Gastrocnemius medialis (tissue), 4 donors: ENCODE results near the gene SLC25A23. TPM values are rescaled to one million over a fixed set of nuclear protein-coding genes. Genes with fewer than 3 reads are reported as not detected.

ENCODE experiments used
- ATAC-seq, 2 donors: fragments of 150-250 bp; one replicate each; pipeline ENCODE4 v1.9.1; 2016
- DNase-seq, 2 donors: peaks; one replicate each; pipeline ENCODE4 v3.0.0-alpha.2; 2019
- H3K27ac ChIP-seq, 4 donors: fragments of 200-600 bp; sonication (generic); 1 replicate in 1 of 4; 2 replicates in 3 of 4; pipeline ENCODE4 v1.5.1; 2016 to 2018; ENCODE audit warnings: mild to moderate bottlenecking in 2 of 4, moderate library complexity in 1 of 4
- H3K27me3 ChIP-seq, 3 donors: fragments of 200-600 bp; sonication (generic) in 2 of 3; 1 replicate in 1 of 3; 2 replicates in 2 of 3; pipeline versions ENCODE4 v1.5.1 to v1.6.0; 2016 to 2019; ENCODE audit warnings: mild to moderate bottlenecking in 1 of 3, moderate library complexity in 1 of 3
- H3K36me3 ChIP-seq, 2 donors: fragments of 200-600 bp; sonication (generic) in 1 of 2; one replicate each; pipeline ENCODE4 v1.5.1; 2017 to 2018
- H3K4me1 ChIP-seq, 2 donors: fragments of 200-600 bp; sonication (generic) in 1 of 2; one replicate each; pipeline ENCODE4 v1.5.1; 2016 to 2017; ENCODE audit warnings: mild to moderate bottlenecking in 2 of 2
- H3K4me3 ChIP-seq, 4 donors: fragments of 200-600 bp; sonication (generic) in 3 of 4; 1 replicate in 1 of 4; 2 replicates in 3 of 4; pipeline ENCODE4 v1.5.1; 2016 to 2019; ENCODE audit warnings: mild to moderate bottlenecking in 2 of 4
- H3K9me3 ChIP-seq, 3 donors: fragments of 200-600 bp; sonication (generic) in 2 of 3; 1 replicate in 1 of 3; 2 replicates in 2 of 3; pipeline ENCODE4 v1.5.1; 2016 to 2019
- POLR2A ChIP-seq, 2 donors: fragments of 450-650 bp; IDR thresholded peaks; one replicate each; pipeline ENCODE4 v1.6.1; 2017; ENCODE audit warnings: antibody characterized with exemption in 2 of 2, mild to moderate bottlenecking in 2 of 2, moderate library complexity in 2 of 2
- in situ Hi-C, 4 donors: fragments of 200-750 bp; cut with MboI; loops; one replicate each; pipeline versions ENCODE4 v1.15.0 to v1.8.0; 2017; ENCODE audit warnings: low sequenced_read_pairs in 4 of 4
- intact Hi-C: fragments of 100-400 bp; cut with DNase I; formaldehyde crosslinking; loops from one replicate; pipeline ENCODE4 v1.15.1; 2023; ENCODE audit warnings: low total_unique reads
- total RNA-seq, 4 donors: library from RNA; depleted of rRNA; stranded (reverse); fragments of >200 nt; gene quantifications; one replicate each; pipeline versions ENCODE4 v1.1.0 to v1.2.3, GENCODE V29; 2016
- TF ChIP-seq, protein P1 (sequence below), 5 experiments: fragments of 450-650 bp in 3 of 5; fragments of 200-600 bp in 2 of 5; sonication (generic) in 2 of 5; IDR thresholded peaks in 4 of 5; conservative IDR thresholded peaks in 1 of 5; 1 replicate in 4 of 5; 2 replicates in 1 of 5; pipeline ENCODE4 v1.5.1; 2016 to 2019; ENCODE audit warnings: antibody characterized with exemption in 5 of 5, mild to moderate bottlenecking in 3 of 5, moderate library complexity in 3 of 5

SLC25A23 gene
- total RNA-seq, 4 donors from 2014 or later: 61.7 to 73.6 (median 65.0) TPM

DNA sequence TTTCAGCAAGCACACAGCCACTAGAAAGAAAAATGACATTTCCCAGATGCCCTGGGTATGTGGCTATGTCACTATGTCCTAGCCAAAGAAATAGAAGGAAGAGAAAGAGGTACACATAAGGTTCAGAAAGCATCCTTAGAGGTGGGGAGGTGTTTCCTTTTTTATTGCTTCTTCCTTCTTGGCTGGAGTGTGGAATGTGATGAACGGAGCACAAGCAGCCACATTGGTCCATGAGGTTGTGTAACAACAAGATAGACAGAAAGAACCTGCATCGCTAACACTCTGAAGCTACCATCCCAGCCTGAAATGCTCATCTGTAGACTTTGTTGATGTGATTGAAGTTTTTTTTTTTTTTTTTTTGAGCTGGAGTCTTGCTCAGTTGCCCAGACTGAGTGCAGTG is 6.7 kb downstream of the SLC25A23 start:
- intact Hi-C loops (loop anchor here (10.0 kb wide), 1 partner anchor 282 kb away; the partner anchor contains the start of genes GPR108 and TRIP10), in situ Hi-C loops (no loop called here)
- peaks cover 5 to 48% of the 10 kb centered on the region in 2 donors for H3K36me3 ChIP-seq
- H3K27ac ChIP-seq: no peak overlapping the region
- DNase-seq (no peak), ATAC-seq (no peak)
- H3K9me3 ChIP-seq: no peaks in the 10 kb centered on the region
- TF ChIP-seq POLR2A (IDR thresholded peaks at IDR 0.05): no peak
- TF ChIP-seq, protein P1, sequence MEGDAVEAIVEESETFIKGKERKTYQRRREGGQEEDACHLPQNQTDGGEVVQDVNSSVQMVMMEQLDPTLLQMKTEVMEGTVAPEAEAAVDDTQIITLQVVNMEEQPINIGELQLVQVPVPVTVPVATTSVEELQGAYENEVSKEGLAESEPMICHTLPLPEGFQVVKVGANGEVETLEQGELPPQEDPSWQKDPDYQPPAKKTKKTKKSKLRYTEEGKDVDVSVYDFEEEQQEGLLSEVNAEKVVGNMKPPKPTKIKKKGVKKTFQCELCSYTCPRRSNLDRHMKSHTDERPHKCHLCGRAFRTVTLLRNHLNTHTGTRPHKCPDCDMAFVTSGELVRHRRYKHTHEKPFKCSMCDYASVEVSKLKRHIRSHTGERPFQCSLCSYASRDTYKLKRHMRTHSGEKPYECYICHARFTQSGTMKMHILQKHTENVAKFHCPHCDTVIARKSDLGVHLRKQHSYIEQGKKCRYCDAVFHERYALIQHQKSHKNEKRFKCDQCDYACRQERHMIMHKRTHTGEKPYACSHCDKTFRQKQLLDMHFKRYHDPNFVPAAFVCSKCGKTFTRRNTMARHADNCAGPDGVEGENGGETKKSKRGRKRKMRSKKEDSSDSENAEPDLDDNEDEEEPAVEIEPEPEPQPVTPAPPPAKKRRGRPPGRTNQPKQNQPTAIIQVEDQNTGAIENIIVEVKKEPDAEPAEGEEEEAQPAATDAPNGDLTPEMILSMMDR (IDR thresholded peaks at IDR 0.05 in 4 of 5, conservative IDR thresholded peaks at IDR 0.05 in 1 of 5): no peak
- no peaks in the 10 kb centered on the region for H3K27me3 ChIP-seq
- H3K4me3 ChIP-seq: no peak overlapping the region
- H3K4me1 ChIP-seq: no peaks in the 10 kb centered on the region

DNA sequence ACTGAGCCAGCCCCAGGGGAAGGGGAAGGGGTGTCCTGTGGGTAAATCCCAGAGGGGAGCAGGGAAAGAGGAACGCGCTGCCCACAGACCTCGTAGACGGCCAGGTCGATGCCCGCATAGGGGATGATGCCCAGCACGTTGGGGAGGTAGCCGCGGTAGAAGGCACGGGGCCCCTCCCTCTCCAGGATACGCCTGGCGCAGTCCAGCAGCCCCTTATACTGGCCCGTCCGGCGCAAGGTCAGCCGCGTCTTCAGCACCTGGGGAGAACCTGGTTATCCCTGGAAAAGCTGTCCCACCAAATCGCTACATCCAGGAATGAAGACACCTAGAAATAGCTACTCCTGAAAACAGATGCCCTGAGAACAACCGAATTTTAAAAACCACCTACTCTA is 7.4 kb downstream of the SLC25A23 start:
- intact Hi-C loops: loop anchor here (10.0 kb wide), 1 partner anchor 283 kb away; the partner anchor contains the start of genes GPR108 and TRIP10
- H3K4me3 ChIP-seq: no peak overlapping the region

DNA sequence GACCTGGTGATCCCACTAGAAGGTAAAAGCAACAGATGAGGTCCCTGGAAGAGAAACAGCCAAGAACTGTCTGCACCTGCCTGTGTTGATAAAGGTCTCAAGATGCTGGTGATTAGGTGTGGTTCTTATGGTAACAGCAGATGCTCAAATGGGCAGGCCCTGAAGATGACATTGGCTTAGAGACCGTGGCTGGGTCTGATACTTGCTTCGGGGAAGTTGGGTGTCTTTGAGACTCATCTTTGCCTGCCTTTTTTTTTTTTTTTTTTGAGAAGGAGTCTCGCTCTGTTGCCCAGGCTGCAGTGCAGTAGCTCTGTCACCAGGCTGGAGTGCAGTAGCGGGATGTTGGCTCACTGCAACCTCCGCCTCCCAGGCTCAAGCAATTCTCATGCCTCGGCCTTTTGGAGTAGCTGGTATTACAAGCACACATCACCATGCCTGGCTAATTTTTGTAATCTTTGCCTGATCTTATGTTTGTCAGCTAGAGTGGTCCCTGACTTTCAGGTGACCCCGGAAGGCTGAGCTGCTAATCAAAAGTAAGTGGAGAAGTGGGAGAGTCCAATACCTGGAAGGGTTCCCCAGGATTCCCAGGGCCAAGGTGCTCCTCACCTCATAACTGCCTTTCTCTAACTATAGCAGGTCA is 7.9 kb downstream of the SLC25A23 start:
- ATAC-seq: no peak
- H3K36me3 ChIP-seq: peaks cover 5 to 52% of the 10 kb centered on the region in 2 donors
- intact Hi-C loops: loop anchor here (10.0 kb wide), 1 partner anchor 283 kb away; the partner anchor contains the start of genes GPR108 and TRIP10
- no peak for TF ChIP-seq POLR2A (IDR thresholded peaks at IDR 0.05)
- TF ChIP-seq, protein P1 (IDR thresholded peaks at IDR 0.05 in 4 of 5, conservative IDR thresholded peaks at IDR 0.05 in 1 of 5): no peak
- H3K27me3 ChIP-seq: no peaks in the 10 kb centered on the region
- in situ Hi-C loops: no loop called here
- H3K4me3 ChIP-seq: no peak overlapping the region
- H3K9me3 ChIP-seq: no peaks in the 10 kb centered on the region
- no peak overlapping the region for H3K27ac ChIP-seq
- DNase-seq: no peak
- no peaks in the 10 kb centered on the region for H3K4me1 ChIP-seq

More for the DNA sequence above, 7.4 kb downstream of the SLC25A23 start:
- ATAC-seq: no peak
- Histone ChIP-seq H3K27me3 (no peaks in the 10 kb centered on the region), H3K36me3 (peaks cover 5 to 48% of the 10 kb centered on the region in 2 donors), H3K27ac (no peak overlapping the region), H3K4me1 (no peaks in the 10 kb centered on the region), H3K9me3 (no peaks in the 10 kb centered on the region)
- DNase-seq: no peak
- TF ChIP-seq POLR2A (IDR thresholded peaks at IDR 0.05): no peak
- TF ChIP-seq, protein P1 (IDR thresholded peaks at IDR 0.05 in 4 of 5, conservative IDR thresholded peaks at IDR 0.05 in 1 of 5): no peak
- in situ Hi-C loops: no loop called here

DNA sequence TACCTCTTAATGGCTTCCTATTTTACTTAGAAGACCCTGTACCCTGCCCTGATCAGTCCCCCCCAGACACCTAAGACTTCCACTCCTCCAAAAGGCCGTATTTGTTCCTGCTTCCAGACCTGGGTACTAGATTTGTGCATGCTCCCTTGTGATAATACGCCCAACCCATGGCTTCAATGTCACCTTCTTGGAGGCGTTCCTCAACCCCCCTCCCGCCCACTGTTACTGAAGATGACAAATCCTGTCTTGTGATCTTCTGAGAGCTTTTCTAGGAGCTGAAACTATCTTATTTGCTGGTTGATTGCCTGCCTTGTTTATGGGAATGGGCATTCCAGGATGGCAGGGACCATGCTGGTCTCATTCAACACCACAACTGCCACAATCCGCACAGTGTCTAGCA is 9.4 kb downstream of the SLC25A23 start:
- Histone ChIP-seq H3K9me3 (no peaks in the 10 kb centered on the region), H3K4me3 (no peak overlapping the region), H3K36me3 (peaks cover 5 to 51% of the 10 kb centered on the region in 2 donors), H3K27ac (no peak overlapping the region), H3K4me1 (no peaks in the 10 kb centered on the region), H3K27me3 (no peaks in the 10 kb centered on the region)
- in situ Hi-C loops (no loop called here), intact Hi-C loops (loop anchor here (10.0 kb wide), 1 partner anchor 285 kb away; the partner anchor contains the start of genes GPR108 and TRIP10)
- DNase-seq (no peak), ATAC-seq (no peak)
- TF ChIP-seq, protein P1 (IDR thresholded peaks at IDR 0.05 in 4 of 5, conservative IDR thresholded peaks at IDR 0.05 in 1 of 5): no peak
- no peak for TF ChIP-seq POLR2A (IDR thresholded peaks at IDR 0.05)
